Muscle of leg (tissue), 11 donors: ENCODE measurements around the gene NRIP2. TPM values are rescaled to one million over a fixed set of nuclear protein-coding genes. Genes with fewer than 3 reads are reported as not detected.
"Not testable (repeated sequence)": the region's sequence is repeated elsewhere in the genome, so short reads cannot be mapped to it uniquely, and the experiment has no call there.

Experiments
- DNase-seq: peaks from one replicate; pipeline ENCODE4 v3.0.0; 2013
- H3K27ac ChIP-seq: one replicate; pipeline ENCODE4 v1.5.1; 2013; ENCODE audit warnings: mild to moderate bottlenecking, low read length, control low read depth
- H3K27me3 ChIP-seq: one replicate; pipeline ENCODE4 v1.6.1; 2013; ENCODE audit warnings: low read length; ENCODE audit not compliant: control insufficient read depth, insufficient read depth
- H3K36me3 ChIP-seq: one replicate; pipeline ENCODE4 v1.6.1; 2013; ENCODE audit warnings: low read length; ENCODE audit not compliant: control insufficient read depth, insufficient read depth
- H3K4me1 ChIP-seq: one replicate; pipeline ENCODE4 v1.6.1; 2013; ENCODE audit warnings: low read length; ENCODE audit not compliant: control insufficient read depth, insufficient read depth
- H3K4me3 ChIP-seq: one replicate; pipeline ENCODE4 v1.5.1; 2013; ENCODE audit warnings: low read length, control low read depth
- H3K9me3 ChIP-seq: replicated peaks from 2 replicates; pipeline ENCODE4 v1.6.1; 2013; ENCODE audit warnings: low read depth, low read length; ENCODE audit not compliant: control insufficient read depth
- WGBS: methylation state at CpG from one replicate; pipeline ENCODE4 v1.1.5; 2013; ENCODE audit warnings: missing lambda C conversion rate; ENCODE audit not compliant: insufficient coverage; 5-methylcytosine and 5-hydroxymethylcytosine counted together
- polyA plus RNA-seq, 8 donors: library from polyadenylated mRNA; unstranded; fragments of 120-200 nt; gene quantifications; one replicate each; pipeline versions ENCODE4 v1.2.1 to v1.2.3, GENCODE V29; 2013; ENCODE audit warnings: inconsistent platforms in 1 of 8, low replicate concordance in 1 of 8; ENCODE audit not compliant: insufficient read length in 8 of 8, insufficient read depth in 1 of 8
- total RNA-seq: library from RNA; stranded (reverse); fragments of 120-200 nt; gene quantifications from one replicate; pipeline ENCODE4 v1.2.4, GENCODE V29; 2013

NRIP2 gene
- total and polyA plus RNA-seq, 9 donors = 2.3 to 6.6 (median 5.7) TPM

DNA sequence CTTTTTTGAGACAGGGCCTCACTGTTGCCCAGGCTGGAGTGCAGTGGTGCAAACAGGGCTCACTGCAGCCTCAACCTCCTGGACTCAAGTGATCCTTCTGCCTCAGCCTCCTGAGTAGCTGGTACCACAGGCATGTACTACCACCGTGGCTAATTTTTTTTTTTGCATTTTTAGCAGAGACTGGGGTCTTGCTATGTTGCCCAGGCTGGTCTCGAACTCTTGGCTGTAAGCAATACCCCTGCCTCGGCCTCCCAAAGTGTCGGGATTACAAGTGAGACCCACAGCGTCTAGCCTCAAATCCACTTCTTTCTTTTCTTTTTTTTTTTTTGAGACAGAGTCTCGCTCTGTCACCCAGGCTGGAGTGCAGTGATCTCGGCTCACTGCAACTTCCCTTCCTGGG, 28.6 kb upstream of the NRIP2 start:
- H3K4me1 ChIP-seq, H3K9me3 ChIP-seq, H3K27me3 ChIP-seq, H3K27ac ChIP-seq, H3K4me3 ChIP-seq, DNase-seq: not testable (repeated sequence)
- H3K36me3 ChIP-seq = peaks cover 45% of the 10 kb centered on the region
- 100% methylated on average over 7 of the region's 7 CpGs for WGBS

DNA sequence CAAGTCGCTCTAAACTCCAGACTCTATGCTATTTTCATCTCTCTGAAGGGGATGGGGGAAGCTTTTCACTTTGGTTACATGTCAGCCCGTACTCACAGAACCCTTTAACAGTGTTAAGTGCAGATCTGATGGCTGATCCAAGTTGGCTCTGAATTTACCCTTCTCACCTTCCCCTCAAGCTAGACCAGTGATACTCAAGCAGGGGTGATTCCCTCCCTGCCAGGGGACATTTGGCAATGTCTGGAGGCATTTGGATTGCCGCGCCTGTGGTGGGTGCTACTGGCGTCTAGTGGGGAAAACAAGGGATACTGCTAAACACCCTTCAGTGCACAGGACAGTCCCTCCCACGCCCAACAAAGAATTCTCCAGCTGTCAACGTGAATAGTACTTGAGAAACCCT, 28.0 kb upstream of the NRIP2 start:
- WGBS = 86% methylated on average over 2 of the region's 7 CpGs
- Histone ChIP-seq H3K4me3 (no peak overlapping the region), H3K36me3 (peaks cover 45% of the 10 kb centered on the region), H3K27me3 (no peaks in the 10 kb centered on the region), H3K27ac (no peak overlapping the region), H3K9me3 (no peaks in the 10 kb centered on the region), H3K4me1 (no peaks in the 10 kb centered on the region)
- no peak for DNase-seq

DNA sequence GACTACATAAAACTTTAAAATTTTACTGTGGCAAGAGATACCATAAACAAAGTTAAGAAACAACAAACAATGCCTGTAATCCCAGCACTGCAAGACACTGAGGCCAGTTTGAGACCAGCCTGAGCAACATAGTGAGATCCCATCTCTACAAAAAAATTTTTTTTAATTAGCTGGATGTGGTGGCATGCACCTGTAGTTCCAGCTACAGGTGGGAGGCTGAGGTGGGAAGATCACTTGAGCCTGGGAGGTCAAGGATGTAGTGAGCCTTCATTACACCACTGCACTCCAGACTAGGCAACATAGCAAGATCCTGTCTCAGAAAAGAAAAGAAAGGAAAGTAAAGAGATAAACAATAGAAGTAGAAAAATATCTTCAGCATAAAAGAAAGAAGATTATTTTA, 25.3 kb upstream of the NRIP2 start:
- Histone ChIP-seq H3K9me3 (no peaks in the 10 kb centered on the region), H3K4me1 (no peaks in the 10 kb centered on the region), H3K27me3 (no peaks in the 10 kb centered on the region), H3K4me3 (no peak overlapping the region), H3K27ac (no peak overlapping the region), H3K36me3 (peaks cover 39% of the 10 kb centered on the region)
- DNase-seq = no peak

DNA sequence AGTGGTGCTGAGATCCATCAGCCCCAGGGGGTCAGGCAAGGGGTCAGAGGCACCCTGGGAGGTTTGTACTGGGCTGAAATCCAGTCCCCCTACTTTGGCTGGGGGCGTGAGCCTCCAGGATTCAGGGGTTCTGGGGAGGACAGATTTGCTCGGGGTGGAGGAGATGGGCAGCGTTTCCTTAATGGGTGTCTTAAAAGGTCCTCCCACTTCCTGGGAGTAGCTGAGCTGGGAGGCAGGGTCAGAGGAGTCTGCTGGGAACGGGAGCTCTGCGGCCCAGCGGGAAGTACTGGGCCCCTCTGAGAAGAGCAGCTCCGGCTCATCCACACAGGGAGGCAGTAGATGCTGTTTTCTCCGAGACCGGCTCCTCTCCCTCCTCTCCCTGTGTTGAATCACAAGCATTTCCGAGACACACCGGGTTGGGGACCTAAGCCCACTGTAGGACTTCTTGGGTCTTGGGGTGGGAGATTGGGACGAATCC, 24.1 kb upstream of the NRIP2 start:
- Histone ChIP-seq H3K4me1 (no peaks in the 10 kb centered on the region), H3K27ac (no peak overlapping the region), H3K27me3 (no peaks in the 10 kb centered on the region), H3K4me3 (no peak overlapping the region), H3K36me3 (peaks cover 30% of the 10 kb centered on the region), H3K9me3 (no peaks in the 10 kb centered on the region)
- 84% methylated on average over 5 of the region's 12 CpGs for WGBS
- DNase-seq = no peak

DNA sequence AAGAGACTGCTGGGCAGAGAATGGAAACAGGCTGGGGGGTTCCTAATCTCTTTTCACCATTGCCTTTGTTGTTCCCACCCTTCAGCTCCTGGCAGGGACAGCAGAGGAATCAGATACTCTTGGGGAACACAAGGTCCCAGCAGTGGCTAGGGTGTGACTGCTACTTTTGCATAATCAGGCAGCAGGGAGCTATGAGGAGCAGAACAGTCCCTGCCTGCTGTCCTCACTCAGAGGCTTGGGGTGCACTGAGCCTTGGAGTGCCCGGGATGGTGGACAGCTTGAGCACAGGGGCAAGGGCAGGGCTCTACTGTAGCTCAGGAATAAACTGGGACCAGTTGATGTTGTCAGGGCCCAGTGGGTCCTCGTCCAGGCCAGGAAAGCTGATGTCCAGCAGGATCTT, 23.5 kb upstream of the NRIP2 start:
- Histone ChIP-seq H3K27me3 (no peaks in the 10 kb centered on the region), H3K9me3 (no peaks in the 10 kb centered on the region), H3K4me1 (no peaks in the 10 kb centered on the region), H3K27ac (no peak overlapping the region), H3K36me3 (peaks cover 30% of the 10 kb centered on the region), H3K4me3 (no peak overlapping the region)
- DNase-seq = no peak
- 81% methylated on average over 2 of the region's 2 CpGs for WGBS

DNA sequence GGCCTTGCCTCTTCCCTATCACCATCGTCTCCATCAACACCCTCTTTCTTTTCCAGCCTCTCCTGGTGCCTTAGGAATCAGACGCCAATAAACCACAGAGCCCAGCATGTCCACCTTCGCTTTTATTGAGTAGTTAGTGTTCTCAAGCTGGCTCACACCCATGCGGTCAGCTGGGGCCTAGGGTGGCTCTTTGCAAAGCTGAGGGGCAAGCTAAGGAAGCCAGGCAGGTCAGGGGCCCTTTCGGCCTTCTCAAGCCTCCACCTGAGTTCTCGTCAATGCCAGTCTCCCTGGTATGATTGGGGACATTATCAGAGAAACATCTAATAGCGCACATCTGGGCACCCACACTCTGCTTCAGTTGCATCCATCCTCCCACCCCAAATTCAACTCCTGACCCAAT, 22.7 kb upstream of the NRIP2 start:
- no peaks in the 10 kb centered on the region for H3K9me3 ChIP-seq
- no peak for DNase-seq
- WGBS = 79% methylated on average over 2 of the region's 7 CpGs
- peaks cover 24% of the 10 kb centered on the region for H3K36me3 ChIP-seq
- no peaks in the 10 kb centered on the region for H3K27me3 ChIP-seq
- H3K4me1 ChIP-seq = no peaks in the 10 kb centered on the region
- no peak overlapping the region for H3K4me3 ChIP-seq
- no peak overlapping the region for H3K27ac ChIP-seq

DNA sequence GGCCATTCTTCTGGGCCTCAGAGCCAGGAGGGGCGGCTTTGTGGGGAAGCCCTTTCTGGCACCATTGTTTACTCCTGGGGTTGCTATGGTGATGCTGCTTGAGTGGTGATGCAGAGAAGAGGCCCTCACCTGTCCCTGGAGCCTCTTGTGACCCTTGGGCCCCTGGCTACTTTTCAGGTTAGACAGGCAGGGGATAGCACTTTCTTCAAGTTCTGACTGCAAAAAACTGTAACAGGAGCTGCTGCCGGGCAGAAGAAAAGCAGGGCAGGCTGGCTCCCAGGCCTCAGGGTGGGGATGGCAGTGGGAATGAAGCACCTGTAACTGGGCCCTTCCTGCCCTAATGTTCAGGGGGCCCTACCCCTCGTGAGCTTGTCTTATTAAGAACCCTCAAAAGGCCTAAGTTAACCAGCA, 22.2 kb upstream of the NRIP2 start, which contains the start of gene TEX52:
Gene TEX52 (minus strand): TSS at position 19 of the 411 bp plus-strand sequence. CDS start 13 bp downstream, at position 6.
- no peak within 1 kb of the TSS for H3K27ac ChIP-seq
- H3K9me3 ChIP-seq = no peaks in the 10 kb centered on the region
- DNase-seq = no peak
- 69% methylated on average over 3 of the region's 3 CpGs for WGBS
- no peaks in the 10 kb centered on the region for H3K27me3 ChIP-seq
- no peak within 1 kb of the TSS for H3K4me3 ChIP-seq
- no peaks in the 10 kb centered on the region for H3K4me1 ChIP-seq
- peaks cover 24% of the 10 kb centered on the region for H3K36me3 ChIP-seq

DNA sequence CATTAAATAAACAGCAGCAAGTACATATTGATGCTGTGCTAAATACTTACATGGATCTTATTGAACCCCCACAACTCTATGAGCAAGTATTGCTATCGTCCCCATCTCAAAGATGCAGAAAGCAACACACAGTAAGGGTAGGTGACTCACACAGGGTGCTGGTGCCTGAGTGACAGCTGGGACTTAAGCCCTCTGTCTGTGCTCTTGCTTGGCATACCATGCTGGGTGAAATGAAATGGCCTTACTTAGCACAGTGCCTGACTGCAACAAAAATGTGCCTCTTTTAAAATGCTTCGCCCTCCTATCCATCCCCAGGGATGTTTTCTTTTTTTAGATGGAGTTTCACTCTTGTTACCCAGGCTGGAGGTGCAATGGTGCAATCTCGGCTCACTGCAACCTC, 21.2 kb upstream of the NRIP2 start:
- H3K27ac ChIP-seq = no peak overlapping the region
- 90% methylated on average over 2 of the region's 3 CpGs for WGBS
- no peaks in the 10 kb centered on the region for H3K27me3 ChIP-seq
- no peak overlapping the region for H3K4me3 ChIP-seq
- no peaks in the 10 kb centered on the region for H3K4me1 ChIP-seq
- DNase-seq = no peak
- H3K36me3 ChIP-seq = peaks cover 24% of the 10 kb centered on the region
- no peaks in the 10 kb centered on the region for H3K9me3 ChIP-seq

DNA sequence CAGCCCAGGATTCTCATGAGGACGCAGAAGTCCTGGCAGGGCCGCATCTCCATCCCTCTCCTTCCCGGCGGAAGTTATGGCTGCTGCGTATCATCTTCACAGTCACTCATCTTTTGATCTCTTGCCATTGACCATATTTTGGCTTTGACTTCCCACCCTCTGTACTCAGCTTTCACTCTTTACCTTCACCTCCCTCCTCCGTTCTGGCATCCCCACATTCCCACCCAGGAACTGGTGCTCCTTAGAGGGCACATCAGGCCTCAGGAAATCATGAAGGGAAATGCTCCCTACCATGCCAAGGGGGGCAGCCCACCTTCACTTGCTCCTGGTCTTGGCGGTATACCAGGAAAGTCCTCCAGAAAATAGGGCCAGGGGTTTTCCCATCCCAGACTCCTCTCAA, 20.7 kb upstream of the NRIP2 start:
- H3K27me3 ChIP-seq = no peaks in the 10 kb centered on the region
- WGBS = 85% methylated on average over 7 of the region's 7 CpGs
- H3K9me3 ChIP-seq = no peaks in the 10 kb centered on the region
- H3K4me1 ChIP-seq = no peaks in the 10 kb centered on the region
- peaks cover 24% of the 10 kb centered on the region for H3K36me3 ChIP-seq
- no peak for DNase-seq
- H3K4me3 ChIP-seq = no peak overlapping the region
- H3K27ac ChIP-seq = no peak overlapping the region

DNA sequence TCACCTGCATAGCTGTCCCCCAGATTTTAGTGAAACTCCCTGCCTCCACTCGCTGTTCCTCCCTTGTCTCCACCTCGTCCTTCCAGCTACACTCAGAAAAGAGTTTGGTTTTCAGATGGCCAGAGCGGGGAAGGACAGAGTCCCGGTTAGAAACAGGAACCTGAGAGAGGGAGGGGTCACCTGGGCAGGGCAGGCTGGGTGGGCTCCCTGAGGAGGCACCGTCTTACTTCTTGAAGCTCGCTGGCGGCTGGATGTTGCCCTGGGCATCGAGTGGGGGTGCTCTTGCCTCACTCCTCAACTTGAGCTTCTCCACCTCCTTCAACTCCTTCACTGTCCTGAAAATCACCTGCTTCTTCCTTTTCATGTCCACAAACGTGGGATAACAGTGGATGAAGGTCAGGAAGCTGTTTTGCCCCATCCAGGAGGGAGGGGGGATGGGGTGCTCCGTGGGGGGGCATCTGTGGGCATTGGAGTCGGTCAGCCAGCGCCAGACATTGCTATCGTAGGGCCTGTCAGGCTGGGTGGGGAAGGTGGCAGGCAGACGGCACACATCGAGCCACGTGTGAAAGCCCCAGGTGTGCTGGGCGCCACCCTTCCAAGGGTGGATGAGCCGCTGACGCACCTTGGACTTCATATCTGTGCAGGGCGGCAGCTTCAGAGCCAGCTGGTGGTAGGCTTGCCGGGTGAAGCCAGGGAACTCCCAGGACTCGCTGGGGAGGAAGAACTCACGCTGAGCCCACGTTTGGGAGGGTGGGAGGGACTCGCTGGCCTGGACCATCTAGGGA, 20.0 kb upstream of the NRIP2 start:
- H3K4me3 ChIP-seq = no peak overlapping the region
- H3K27ac ChIP-seq = no peak overlapping the region
- no peaks in the 10 kb centered on the region for H3K9me3 ChIP-seq
- no peak for DNase-seq
- peaks cover 22% of the 10 kb centered on the region for H3K36me3 ChIP-seq
- WGBS = 79% methylated on average over 11 of the region's 25 CpGs
- H3K4me1 ChIP-seq = no peaks in the 10 kb centered on the region
- no peaks in the 10 kb centered on the region for H3K27me3 ChIP-seq
